Ectodermal cell (in vitro differentiated cells): ENCODE measurements around the gene DGKB.

Source experiments
- H3K27ac ChIP-seq: 2 replicates; pipeline ENCODE4 v1.7.0; 2013; ENCODE audit warnings: mild to moderate bottlenecking, low read depth, low read length; ENCODE audit not compliant: insufficient read depth, poor library complexity, severe bottlenecking
- H3K27me3 ChIP-seq: 2 replicates; pipeline ENCODE4 v1.7.0; 2013; ENCODE audit warnings: mild to moderate bottlenecking, low read length; ENCODE audit not compliant: insufficient read depth, control insufficient read depth, poor library complexity, severe bottlenecking
- H3K36me3 ChIP-seq: one replicate; pipeline ENCODE4 v1.7.0; 2013; ENCODE audit warnings: low read length; ENCODE audit not compliant: control insufficient read depth, insufficient read depth
- H3K4me1 ChIP-seq: one replicate; pipeline ENCODE4 v1.7.0; 2013; ENCODE audit warnings: low read length; ENCODE audit not compliant: control insufficient read depth, insufficient read depth
- H3K4me3 ChIP-seq: 2 replicates; pipeline ENCODE4 v1.7.0; 2013; ENCODE audit warnings: low read depth, low read length, control low read depth; ENCODE audit not compliant: insufficient read depth
- H3K9me3 ChIP-seq: 2 replicates; pipeline ENCODE4 v1.7.0; 2013; ENCODE audit warnings: mild to moderate bottlenecking, low read length, moderate library complexity; ENCODE audit not compliant: control insufficient read depth
- WGBS, 2 experiments: methylation state at CpG; one replicate each; pipeline ENCODE4 v1.1.7; 2013; ENCODE audit warnings: missing lambda C conversion rate in 2 of 2; 5-methylcytosine and 5-hydroxymethylcytosine counted together

The DGKB gene

GRCh38 chr7:14870394-14870793, 32.2 kb downstream of the DGKB start:
- Histone ChIP-seq H3K9me3 (no peaks in the 10 kb centered on the region), H3K27me3 (no peaks in the 10 kb centered on the region), H3K4me1 (no peaks in the 10 kb centered on the region), H3K27ac (no peak overlapping the region), H3K36me3 (no peaks in the 10 kb centered on the region), H3K4me3 (no peak overlapping the region)
- WGBS, 2 experiments, result 90 to 92% methylated on average over 8 to 10 of the region's 11 CpGs

GRCh38 chr7:14868937-14869336, 33.6 kb downstream of the DGKB start:
- Histone ChIP-seq H3K36me3 (no peaks in the 10 kb centered on the region), H3K4me1 (no peaks in the 10 kb centered on the region), H3K27me3 (no peaks in the 10 kb centered on the region), H3K27ac (no peak overlapping the region), H3K4me3 (no peak overlapping the region), H3K9me3 (no peaks in the 10 kb centered on the region)

- H3K4me3 ChIP-seq, result no peak overlapping the region
- H3K27me3 ChIP-seq, result no peaks in the 10 kb centered on the region
- H3K9me3 ChIP-seq, result no peaks in the 10 kb centered on the region
- 100% methylated on average over 1 of the region's 1 CpG; no CpG with 5 or more reads in 1 of the 2 experiments for WGBS, 2 experiments
- H3K27ac ChIP-seq, result no peak overlapping the region
- H3K4me1 ChIP-seq, result no peaks in the 10 kb centered on the region
- no peaks in the 10 kb centered on the region for H3K36me3 ChIP-seq
Observed at GRCh38 chr7:14861456-14861855, 41.1 kb downstream of the DGKB start.

- Histone ChIP-seq H3K36me3 (no peaks in the 10 kb centered on the region), H3K27me3 (no peaks in the 10 kb centered on the region), H3K27ac (no peak overlapping the region), H3K4me1 (no peaks in the 10 kb centered on the region), H3K9me3 (no peaks in the 10 kb centered on the region), H3K4me3 (no peak overlapping the region)
- 88% methylated on average over 2 of the region's 2 CpGs for WGBS, 2 experiments
Observed at GRCh38 chr7:14859267-14859666, 43.3 kb downstream of the DGKB start.

- no peaks in the 10 kb centered on the region for H3K9me3 ChIP-seq
- H3K27ac ChIP-seq, result no peak overlapping the region
- H3K27me3 ChIP-seq, result no peaks in the 10 kb centered on the region
- no peaks in the 10 kb centered on the region for H3K4me1 ChIP-seq
- no peaks in the 10 kb centered on the region for H3K36me3 ChIP-seq
- 95 to 97% methylated on average over 2 of the region's 2 CpGs for WGBS, 2 experiments
- no peak overlapping the region for H3K4me3 ChIP-seq
Observed at GRCh38 chr7:14858866-14859265, 43.7 kb downstream of the DGKB start.

GRCh38 chr7:14858410-14858809, 44.1 kb downstream of the DGKB start:
- H3K27me3 ChIP-seq, result no peaks in the 10 kb centered on the region
- no peak overlapping the region for H3K27ac ChIP-seq
- no peaks in the 10 kb centered on the region for H3K36me3 ChIP-seq

GRCh38 chr7:14855033-14855794, 47.3 kb downstream of the DGKB start:
- H3K36me3 ChIP-seq, result no peaks in the 10 kb centered on the region
- H3K4me1 ChIP-seq, result no peaks in the 10 kb centered on the region
- no peak overlapping the region for H3K4me3 ChIP-seq
- 76 to 80% methylated on average over 1 of the region's 1 CpG for WGBS, 2 experiments
- H3K27me3 ChIP-seq, result no peaks in the 10 kb centered on the region
- H3K9me3 ChIP-seq, result no peaks in the 10 kb centered on the region
- H3K27ac ChIP-seq, result no peak overlapping the region

More at GRCh38 chr7:14858410-14858809, 44.1 kb downstream of the DGKB start:
- Histone ChIP-seq H3K4me1 (no peaks in the 10 kb centered on the region), H3K9me3 (no peaks in the 10 kb centered on the region), H3K4me3 (no peak overlapping the region)
- 75 to 77% methylated on average over 3 of the region's 3 CpGs for WGBS, 2 experiments

GRCh38 chr7:14854471-14854870, 48.1 kb downstream of the DGKB start:
- Histone ChIP-seq H3K27ac (no peak overlapping the region), H3K9me3 (no peaks in the 10 kb centered on the region), H3K36me3 (no peaks in the 10 kb centered on the region), H3K27me3 (no peaks in the 10 kb centered on the region), H3K4me1 (no peaks in the 10 kb centered on the region), H3K4me3 (no peak overlapping the region)
- WGBS, 2 experiments, result 93 to 96% methylated on average over 4 of the region's 5 CpGs

- Histone ChIP-seq H3K27ac (no peak overlapping the region), H3K4me1 (no peaks in the 10 kb centered on the region), H3K9me3 (no peaks in the 10 kb centered on the region), H3K36me3 (no peaks in the 10 kb centered on the region), H3K27me3 (no peaks in the 10 kb centered on the region), H3K4me3 (no peak overlapping the region)
- WGBS, 2 experiments, result 86 to 100% methylated on average over 1 of the region's 1 CpG
Observed at GRCh38 chr7:14851610-14852009, 50.9 kb downstream of the DGKB start.

GRCh38 chr7:14850039-14850438, 52.5 kb downstream of the DGKB start:
- Histone ChIP-seq H3K27me3 (no peaks in the 10 kb centered on the region), H3K4me1 (no peaks in the 10 kb centered on the region), H3K36me3 (no peaks in the 10 kb centered on the region), H3K4me3 (no peak overlapping the region), H3K9me3 (no peaks in the 10 kb centered on the region), H3K27ac (no peak overlapping the region)
- WGBS, 2 experiments, result 91 to 98% methylated on average over 2 of the region's 2 CpGs
